ENCODE results near the gene ZCCHC24. TPM values are rescaled to one million over a fixed set of nuclear protein-coding genes. Genes with fewer than 3 reads are reported as not detected.

The ZCCHC24 gene
- total RNA-seq, 4 donors from 2014 or later: 15.6 to 41.1 (median 22.5) TPM

- Histone ChIP-seq H3K27ac (no peak overlapping the region), H3K9me3 (no peaks in the 10 kb centered on the region), H3K27me3 (no peaks in the 10 kb centered on the region), H3K4me1 (peaks cover 30 to 47% (median 36%) of the 10 kb centered on the region in 4 donors), H3K4me3 (no peak overlapping the region), H3K36me3 (no peaks in the 10 kb centered on the region)
- no peak for TF ChIP-seq POLR2A (IDR thresholded peaks at IDR 0.05)
- TF ChIP-seq EP300 (IDR thresholded peaks at IDR 0.05; ENCODE audit: low read depth): no peak
- TF ChIP-seq CTCF (IDR thresholded peaks at IDR 0.05): no peak
- TF ChIP-seq POLR2AphosphoS5 (IDR thresholded peaks at IDR 0.05): no peak
- in situ Hi-C loops (cut with MboI; ENCODE audit: low pct_ligation_motif_present in 1 of 4, low pct_unique_long_range_greater_than_20kb in 1 of 4, low sequenced_read_pairs in 3 of 4): loop anchor here (5.0 to 10.0 kb wide), 3 partner anchors 86 to 96 kb away; no protein-coding TSS in a partner anchor
- DNase-seq: no peak
- intact Hi-C loops (cut with DNase I; ENCODE audit: low total_unique reads): no loop called here
- 90 to 94% methylated on average over 7 of the region's 7 CpGs for WGBS, 2 donors (ENCODE audit: low coverage in 1 of 2)
These were observed 67.1 kb downstream of the ZCCHC24 start for GRCh38 chr10:79378383-79378646.

GRCh38 chr10:79377557-79378382, 67.7 kb downstream of the ZCCHC24 start:
- in situ Hi-C loops (cut with MboI; ENCODE audit: low pct_ligation_motif_present in 1 of 4, low pct_unique_long_range_greater_than_20kb in 1 of 4, low sequenced_read_pairs in 3 of 4): loop anchor here (5.0 to 10.0 kb wide), 3 partner anchors 87 to 97 kb away; no protein-coding TSS in a partner anchor
- TF ChIP-seq POLR2A (IDR thresholded peaks at IDR 0.05): no peak
- TF ChIP-seq CTCF (IDR thresholded peaks at IDR 0.05): no peak
- TF ChIP-seq POLR2AphosphoS5 (IDR thresholded peaks at IDR 0.05): no peak
- TF ChIP-seq EP300 (IDR thresholded peaks at IDR 0.05; ENCODE audit: low read depth): no peak
- Histone ChIP-seq H3K27ac (no peak overlapping the region), H3K36me3 (no peaks in the 10 kb centered on the region), H3K9me3 (no peaks in the 10 kb centered on the region), H3K4me3 (no peak overlapping the region), H3K4me1 (peaks cover 28 to 46% (median 36%) of the 10 kb centered on the region in 4 donors), H3K27me3 (no peaks in the 10 kb centered on the region)
- 88 to 93% methylated on average over 30 to 36 of the region's 36 CpGs for WGBS, 2 donors (ENCODE audit: low coverage in 1 of 2)
- DNase-seq: no peak
- intact Hi-C loops (cut with DNase I; ENCODE audit: low total_unique reads): no loop called here

- TF ChIP-seq EP300 (IDR thresholded peaks at IDR 0.05; ENCODE audit: low read depth) (no peak), POLR2A (IDR thresholded peaks at IDR 0.05) (no peak), POLR2AphosphoS5 (IDR thresholded peaks at IDR 0.05) (no peak), CTCF (IDR thresholded peaks at IDR 0.05) (no peak)
- Histone ChIP-seq H3K9me3 (no peaks in the 10 kb centered on the region), H3K4me1 (peaks cover 21 to 38% (median 32%) of the 10 kb centered on the region in 4 donors), H3K36me3 (no peaks in the 10 kb centered on the region), H3K4me3 (no peak overlapping the region), H3K27ac (no peak overlapping the region), H3K27me3 (no peaks in the 10 kb centered on the region)
- WGBS, 2 donors (ENCODE audit: low coverage in 1 of 2): 89 to 91% methylated on average over 6 to 12 of the region's 12 CpGs
- intact Hi-C loops (cut with DNase I; ENCODE audit: low total_unique reads) (no loop called here), in situ Hi-C loops (cut with MboI; ENCODE audit: low pct_ligation_motif_present in 1 of 4, low pct_unique_long_range_greater_than_20kb in 1 of 4, low sequenced_read_pairs in 3 of 4) (loop anchor here (5.0 to 10.0 kb wide), 3 partner anchors 88 to 98 kb away; no protein-coding TSS in a partner anchor)
- no peak for DNase-seq
These were observed 68.5 kb downstream of the ZCCHC24 start for GRCh38 chr10:79376751-79377556.

GRCh38 chr10:79376078-79376628, 69.3 kb downstream of the ZCCHC24 start:
- Histone ChIP-seq H3K4me1 (peaks cover 18 to 34% (median 26%) of the 10 kb centered on the region in 4 donors), H3K27ac (no peak overlapping the region), H3K36me3 (no peaks in the 10 kb centered on the region), H3K27me3 (no peaks in the 10 kb centered on the region), H3K4me3 (no peak overlapping the region), H3K9me3 (no peaks in the 10 kb centered on the region)
- DNase-seq: no peak
- WGBS, 2 donors (ENCODE audit: low coverage in 1 of 2): 77 to 86% methylated on average over 1 to 11 of the region's 11 CpGs
- in situ Hi-C loops (cut with MboI; ENCODE audit: low pct_ligation_motif_present in 1 of 4, low pct_unique_long_range_greater_than_20kb in 1 of 4, low sequenced_read_pairs in 3 of 4) (loop anchor here (5.0 to 10.0 kb wide), 3 partner anchors 89 to 99 kb away; no protein-coding TSS in a partner anchor), intact Hi-C loops (cut with DNase I; ENCODE audit: low total_unique reads) (no loop called here)
- TF ChIP-seq POLR2A (IDR thresholded peaks at IDR 0.05) (no peak), CTCF (IDR thresholded peaks at IDR 0.05) (no peak), EP300 (IDR thresholded peaks at IDR 0.05; ENCODE audit: low read depth) (no peak), POLR2AphosphoS5 (IDR thresholded peaks at IDR 0.05) (no peak)
